ENCODE results near the gene ENHO.

- no peak for TF ChIP-seq CTCF (IDR thresholded peaks at IDR 0.05)
- TF ChIP-seq POLR2A (IDR thresholded peaks at IDR 0.05) = no peak
- TF ChIP-seq EP300 (IDR thresholded peaks at IDR 0.05) = no peak
These were observed 31.6 kb upstream of the ENHO start for GRCh38 chr9:34554211-34555001.

All from tibial nerve (tissue), 4 donors.